ENCODE results near the gene SPOCD1. TPM values are rescaled to one million over a fixed set of nuclear protein-coding genes. Genes with fewer than 3 reads are reported as not detected.

Gene SPOCD1
- polyA plus RNA-seq, 1 of the 3 experiments (the other 2 are of a cell fraction) = 10.7 TPM

DNA sequence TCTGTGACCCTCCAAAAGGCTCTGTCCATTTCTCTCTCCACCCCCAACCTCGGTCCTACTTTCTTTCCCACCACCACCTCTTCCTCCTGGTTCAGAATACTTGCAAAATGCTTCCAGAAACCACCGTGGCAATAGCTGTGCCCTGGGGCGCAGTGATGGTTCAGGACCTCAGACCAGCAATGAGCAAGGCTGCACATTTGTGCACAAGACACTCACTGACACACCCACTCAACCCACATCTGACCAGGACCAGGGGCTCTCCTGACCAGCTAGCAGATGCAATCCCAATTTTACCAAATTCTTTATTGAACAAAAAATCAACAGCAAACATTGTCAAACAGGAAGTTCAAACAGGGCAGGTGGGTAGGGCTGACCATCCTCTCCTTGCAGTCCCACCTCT is 25.7 kb downstream of the SPOCD1 start:
- ChIA-PET POLR2A (interaction anchor here (1.1 to 2.0 kb wide), 2 partner anchors 24 to 123 kb away, joined by 3 to 9 read pairs; no protein-coding TSS in a partner anchor), CTCF (interaction anchor here (0.8 to 21.1 kb wide), 19 partner anchors 11 to 275 kb away, joined by 3 to 707 read pairs (median 8); partner anchors contain the start of genes ADGRB2 and SPOCD1)
- 71% methylated on average over 3 of the region's 3 CpGs for WGBS (ENCODE audit: low lambda C conversion rate)
- H3K36me3 ChIP-seq (replicated peaks in 1 of 2; ENCODE audit: control insufficient read depth in 1 of 2, insufficient read depth in 2 of 2, low read length in 1 of 2) = no peaks in the 10 kb centered on the region
- no peak overlapping the region for H2AFZ ChIP-seq (ENCODE audit: low read depth)
- H3K4me2 ChIP-seq = no peak overlapping the region
- TF ChIP-seq POLR2AphosphoS5 (IDR thresholded peaks at IDR 0.05; ENCODE audit: low read depth, low read length) = no peak
- no peak for TF ChIP-seq FOXJ3 (CRISPR knock-in tag; IDR thresholded peaks at IDR 0.05)
- TF ChIP-seq, protein P1, sequence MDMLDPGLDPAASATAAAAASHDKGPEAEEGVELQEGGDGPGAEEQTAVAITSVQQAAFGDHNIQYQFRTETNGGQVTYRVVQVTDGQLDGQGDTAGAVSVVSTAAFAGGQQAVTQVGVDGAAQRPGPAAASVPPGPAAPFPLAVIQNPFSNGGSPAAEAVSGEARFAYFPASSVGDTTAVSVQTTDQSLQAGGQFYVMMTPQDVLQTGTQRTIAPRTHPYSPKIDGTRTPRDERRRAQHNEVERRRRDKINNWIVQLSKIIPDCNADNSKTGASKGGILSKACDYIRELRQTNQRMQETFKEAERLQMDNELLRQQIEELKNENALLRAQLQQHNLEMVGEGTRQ (IDR thresholded peaks at IDR 0.05; ENCODE audit: borderline replicate concordance, low read depth, low read length) = no peak
- TF ChIP-seq TCF12 (IDR thresholded peaks at IDR 0.05) = no peak
- no peak for TF ChIP-seq ELF1 (IDR thresholded peaks at IDR 0.05)
- TF ChIP-seq SMC3 (IDR thresholded peaks at IDR 0.05; ENCODE audit: low read depth, low read length) = no peak
- TF ChIP-seq CHD2 (IDR thresholded peaks at IDR 0.05; ENCODE audit: low read length, partially characterized antibody) = no peak
- TF ChIP-seq JUND (IDR thresholded peaks at IDR 0.05) = no peak
- TF ChIP-seq, protein P2, sequence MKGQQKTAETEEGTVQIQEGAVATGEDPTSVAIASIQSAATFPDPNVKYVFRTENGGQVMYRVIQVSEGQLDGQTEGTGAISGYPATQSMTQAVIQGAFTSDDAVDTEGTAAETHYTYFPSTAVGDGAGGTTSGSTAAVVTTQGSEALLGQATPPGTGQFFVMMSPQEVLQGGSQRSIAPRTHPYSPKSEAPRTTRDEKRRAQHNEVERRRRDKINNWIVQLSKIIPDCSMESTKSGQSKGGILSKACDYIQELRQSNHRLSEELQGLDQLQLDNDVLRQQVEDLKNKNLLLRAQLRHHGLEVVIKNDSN (IDR thresholded peaks at IDR 0.05; ENCODE audit: borderline replicate concordance, low read depth) = no peak
- no peak for TF ChIP-seq EP300 (IDR thresholded peaks at IDR 0.05; ENCODE audit: borderline replicate concordance in 1 of 2, low read depth in 1 of 2, low read length in 1 of 2)
- H3K4me3 ChIP-seq (ENCODE audit: low read depth in 2 of 2, low read length in 1 of 2) = no peak overlapping the region
- no peaks in the 10 kb centered on the region for H4K20me1 ChIP-seq (ENCODE audit: insufficient read depth)
- H3K79me2 ChIP-seq (ENCODE audit: insufficient read depth) = no peaks in the 10 kb centered on the region
- H3K4me1 ChIP-seq (ENCODE audit: control insufficient read depth in 1 of 2, insufficient read depth in 2 of 2, low read depth in 1 of 2, low read length in 1 of 2) = peaks cover 4 to 46% of the 10 kb centered on the region in 2 experiments; a peak in 2 of 4 replicates
- H3K27me3 ChIP-seq (ENCODE audit: insufficient read depth) = no peaks in the 10 kb centered on the region
- no peak for DNase-seq
- H3K9me2 ChIP-seq = no peaks in the 10 kb centered on the region
- no peak overlapping the region for H3K27ac ChIP-seq (ENCODE audit: low read depth in 2 of 2, low read length in 1 of 2)
- no peak overlapping the region for H3K9ac ChIP-seq
- H3K9me3 ChIP-seq = no peaks in the 10 kb centered on the region
- peaks cover 3% of the 10 kb centered on the region for H3F3A ChIP-seq (replicated peaks; ENCODE audit: insufficient read depth)

DNA sequence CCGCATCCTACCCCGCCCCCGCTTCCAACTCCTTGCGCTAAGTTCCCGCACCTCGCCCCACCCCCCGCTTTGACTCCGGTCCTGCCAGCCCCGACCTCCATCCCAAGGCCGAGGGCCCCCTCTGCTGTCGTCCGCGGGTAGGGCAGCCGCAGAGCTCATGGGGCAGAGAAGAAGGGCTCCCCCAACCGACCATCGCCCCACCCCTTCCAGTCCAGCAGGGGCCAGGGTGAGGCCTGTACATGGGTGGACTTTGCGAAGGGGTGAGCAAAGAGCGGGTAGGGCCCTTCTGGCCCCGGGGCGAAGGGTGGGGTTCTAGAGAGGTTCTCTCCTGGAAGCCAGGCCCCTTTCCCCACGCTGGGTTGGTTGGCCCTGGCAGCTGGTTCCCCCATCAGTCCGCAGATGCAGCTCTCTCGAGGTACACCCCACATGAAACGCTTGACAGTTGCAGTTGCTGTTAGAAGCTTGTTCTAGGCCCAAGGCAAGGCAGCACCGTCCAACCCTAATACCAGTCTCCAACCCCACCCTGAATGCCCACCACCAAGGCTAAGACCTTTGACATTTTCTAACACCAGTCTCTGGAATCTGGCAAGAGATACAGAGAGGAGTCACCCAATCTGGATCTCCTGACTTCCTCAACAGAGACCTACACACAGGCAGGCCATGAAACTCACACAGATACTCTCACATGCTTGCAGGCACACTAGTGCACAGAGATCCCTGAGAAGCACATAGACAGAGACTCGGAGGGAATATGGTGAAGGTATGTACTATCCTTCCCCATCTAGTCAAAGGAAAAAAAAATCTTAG is 26.4 kb downstream of the SPOCD1 start:
- Histone ChIP-seq H3K4me3 (ENCODE audit: low read depth in 2 of 2, low read length in 1 of 2) (peak overlapping the region; percentile 67 to 76), H3K4me2 (peak overlapping the region; percentile 98), H4K20me1 (ENCODE audit: insufficient read depth) (no peaks in the 10 kb centered on the region), H3K79me2 (ENCODE audit: insufficient read depth) (no peaks in the 10 kb centered on the region), H2AFZ (ENCODE audit: low read depth) (peak overlapping the region; percentile 79), H3K36me3 (replicated peaks in 1 of 2; ENCODE audit: control insufficient read depth in 1 of 2, insufficient read depth in 2 of 2, low read length in 1 of 2) (no peaks in the 10 kb centered on the region), H3K27me3 (ENCODE audit: insufficient read depth) (no peaks in the 10 kb centered on the region), H3K9me3 (no peaks in the 10 kb centered on the region), H3K9me2 (no peaks in the 10 kb centered on the region), H3K27ac (ENCODE audit: low read depth in 2 of 2, low read length in 1 of 2) (peak overlapping the region; percentile 70 to 94; a peak in 3 of 4 replicates), H3K4me1 (ENCODE audit: control insufficient read depth in 1 of 2, insufficient read depth in 2 of 2, low read depth in 1 of 2, low read length in 1 of 2) (peaks cover 4 to 53% of the 10 kb centered on the region in 2 experiments; a peak in 2 of 4 replicates), H3K9ac (peak overlapping the region; percentile 82; the same call in 1 of the 2 replicates), H3F3A (replicated peaks; ENCODE audit: insufficient read depth) (peaks cover 6% of the 10 kb centered on the region)
- peak; percentile 97 for DNase-seq
- TF ChIP-seq TAF1 (IDR thresholded peaks at IDR 0.05; ENCODE audit: borderline replicate concordance, low read depth, low read length) (0 out of 2 replicates have a peak, but pooled peaks have one; percentile 34), FOXJ3 (CRISPR knock-in tag; IDR thresholded peaks at IDR 0.05) (no peak), TCF12 (IDR thresholded peaks at IDR 0.05) (no peak), SMC3 (IDR thresholded peaks at IDR 0.05; ENCODE audit: low read depth, low read length) (peak; percentile 99), CHD2 (IDR thresholded peaks at IDR 0.05; ENCODE audit: low read length, partially characterized antibody) (peak; percentile 76), RAD21 (IDR thresholded peaks at IDR 0.05; ENCODE audit: low read length) (peak; percentile 96), FOXM1 (IDR thresholded peaks at IDR 0.05; ENCODE audit: low read depth) (no peak)
- TF ChIP-seq, protein P3, sequence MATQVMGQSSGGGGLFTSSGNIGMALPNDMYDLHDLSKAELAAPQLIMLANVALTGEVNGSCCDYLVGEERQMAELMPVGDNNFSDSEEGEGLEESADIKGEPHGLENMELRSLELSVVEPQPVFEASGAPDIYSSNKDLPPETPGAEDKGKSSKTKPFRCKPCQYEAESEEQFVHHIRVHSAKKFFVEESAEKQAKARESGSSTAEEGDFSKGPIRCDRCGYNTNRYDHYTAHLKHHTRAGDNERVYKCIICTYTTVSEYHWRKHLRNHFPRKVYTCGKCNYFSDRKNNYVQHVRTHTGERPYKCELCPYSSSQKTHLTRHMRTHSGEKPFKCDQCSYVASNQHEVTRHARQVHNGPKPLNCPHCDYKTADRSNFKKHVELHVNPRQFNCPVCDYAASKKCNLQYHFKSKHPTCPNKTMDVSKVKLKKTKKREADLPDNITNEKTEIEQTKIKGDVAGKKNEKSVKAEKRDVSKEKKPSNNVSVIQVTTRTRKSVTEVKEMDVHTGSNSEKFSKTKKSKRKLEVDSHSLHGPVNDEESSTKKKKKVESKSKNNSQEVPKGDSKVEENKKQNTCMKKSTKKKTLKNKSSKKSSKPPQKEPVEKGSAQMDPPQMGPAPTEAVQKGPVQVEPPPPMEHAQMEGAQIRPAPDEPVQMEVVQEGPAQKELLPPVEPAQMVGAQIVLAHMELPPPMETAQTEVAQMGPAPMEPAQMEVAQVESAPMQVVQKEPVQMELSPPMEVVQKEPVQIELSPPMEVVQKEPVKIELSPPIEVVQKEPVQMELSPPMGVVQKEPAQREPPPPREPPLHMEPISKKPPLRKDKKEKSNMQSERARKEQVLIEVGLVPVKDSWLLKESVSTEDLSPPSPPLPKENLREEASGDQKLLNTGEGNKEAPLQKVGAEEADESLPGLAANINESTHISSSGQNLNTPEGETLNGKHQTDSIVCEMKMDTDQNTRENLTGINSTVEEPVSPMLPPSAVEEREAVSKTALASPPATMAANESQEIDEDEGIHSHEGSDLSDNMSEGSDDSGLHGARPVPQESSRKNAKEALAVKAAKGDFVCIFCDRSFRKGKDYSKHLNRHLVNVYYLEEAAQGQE (IDR thresholded peaks at IDR 0.05; ENCODE audit: low read depth, low read length) = 0 out of 2 replicates have a peak, but pooled peaks have one; percentile 39
- TF ChIP-seq, protein P4, sequence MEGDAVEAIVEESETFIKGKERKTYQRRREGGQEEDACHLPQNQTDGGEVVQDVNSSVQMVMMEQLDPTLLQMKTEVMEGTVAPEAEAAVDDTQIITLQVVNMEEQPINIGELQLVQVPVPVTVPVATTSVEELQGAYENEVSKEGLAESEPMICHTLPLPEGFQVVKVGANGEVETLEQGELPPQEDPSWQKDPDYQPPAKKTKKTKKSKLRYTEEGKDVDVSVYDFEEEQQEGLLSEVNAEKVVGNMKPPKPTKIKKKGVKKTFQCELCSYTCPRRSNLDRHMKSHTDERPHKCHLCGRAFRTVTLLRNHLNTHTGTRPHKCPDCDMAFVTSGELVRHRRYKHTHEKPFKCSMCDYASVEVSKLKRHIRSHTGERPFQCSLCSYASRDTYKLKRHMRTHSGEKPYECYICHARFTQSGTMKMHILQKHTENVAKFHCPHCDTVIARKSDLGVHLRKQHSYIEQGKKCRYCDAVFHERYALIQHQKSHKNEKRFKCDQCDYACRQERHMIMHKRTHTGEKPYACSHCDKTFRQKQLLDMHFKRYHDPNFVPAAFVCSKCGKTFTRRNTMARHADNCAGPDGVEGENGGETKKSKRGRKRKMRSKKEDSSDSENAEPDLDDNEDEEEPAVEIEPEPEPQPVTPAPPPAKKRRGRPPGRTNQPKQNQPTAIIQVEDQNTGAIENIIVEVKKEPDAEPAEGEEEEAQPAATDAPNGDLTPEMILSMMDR (IDR thresholded peaks at IDR 0.05) = peak; percentile 82
- TF ChIP-seq, protein P5, sequence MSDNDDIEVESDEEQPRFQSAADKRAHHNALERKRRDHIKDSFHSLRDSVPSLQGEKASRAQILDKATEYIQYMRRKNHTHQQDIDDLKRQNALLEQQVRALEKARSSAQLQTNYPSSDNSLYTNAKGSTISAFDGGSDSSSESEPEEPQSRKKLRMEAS (IDR thresholded peaks at IDR 0.05; ENCODE audit: low read depth) = 0 out of 2 replicates have a peak, but pooled peaks have one; percentile 20
- ChIA-PET POLR2A (interaction anchor here (0.5 to 2.0 kb wide), 13 partner anchors 14 to 278 kb away, joined by 3 to 13 read pairs (median 4); partner anchors contain the start of genes ADGRB2, COL16A1 and PTP4A2), CTCF (interaction anchor here (0.6 to 21.1 kb wide), 67 partner anchors 11 to 319 kb away, joined by 3 to 707 read pairs (median 5); partner anchors contain the start of genes ADGRB2, COL16A1, KPNA6 and PTP4A2)
- WGBS (ENCODE audit: low lambda C conversion rate) = 19% methylated on average over 23 of the region's 26 CpGs

Measured in SK-N-SH (cell line).